22Rv1 (cell line): Measurements from ENCODE around the gene ACP5.
"Not testable (repeated sequence)": the region's sequence is repeated elsewhere in the genome, so short reads cannot be mapped to it uniquely, and the experiment has no call there.

Source experiments
- H3K27ac ChIP-seq: fragments of 450-650 bp; 2 replicates; pipeline ENCODE4 v1.5.1; 2017
- CTCF ChIP-seq: fragments of 450-650 bp; IDR thresholded peaks from 2 replicates; pipeline ENCODE4 v1.5.1; 2017; ENCODE audit warnings: mild to moderate bottlenecking
- ZFX ChIP-seq: fragments of 450-650 bp; IDR thresholded peaks from 2 replicates; pipeline ENCODE4 v1.6.1; 2017; ENCODE audit warnings: antibody characterized with exemption, borderline replicate concordance

Gene ACP5

GRCh38 chr19:11576227-11576626, 1.2 kb downstream of the ACP5 start:
- H3K27ac ChIP-seq: no peak overlapping the region
- TF ChIP-seq ZFX (no peak), CTCF (no peak)

- TF ChIP-seq CTCF (no peak), ZFX (no peak)
Measured at GRCh38 chr19:11574689-11575088, 2.8 kb downstream of the ACP5 start.

GRCh38 chr19:11573763-11574162, 3.7 kb downstream of the ACP5 start:
- H3K27ac ChIP-seq: not testable (repeated sequence)

More at GRCh38 chr19:11574689-11575088, 2.8 kb downstream of the ACP5 start:
- H3K27ac ChIP-seq: no peak overlapping the region

- not testable (repeated sequence) for H3K27ac ChIP-seq
Measured at GRCh38 chr19:11573354-11573753, 4.1 kb downstream of the ACP5 start.

GRCh38 chr19:11570039-11570462, 7.4 kb downstream of the ACP5 start:
- TF ChIP-seq ZFX (no peak), CTCF (no peak)
- no peak overlapping the region for H3K27ac ChIP-seq

- no peak for TF ChIP-seq CTCF
- TF ChIP-seq ZFX: no peak
- H3K27ac ChIP-seq: no peak overlapping the region
Measured at GRCh38 chr19:11566164-11566563, 11.3 kb downstream of the ACP5 start.

- H3K27ac ChIP-seq: not testable (repeated sequence)
Measured at GRCh38 chr19:11565649-11565980, 11.8 kb downstream of the ACP5 start.

- H3K27ac ChIP-seq: not testable (repeated sequence)
Measured at GRCh38 chr19:11564082-11564807, 13.2 kb downstream of the ACP5 start.

- no peak overlapping the region for H3K27ac ChIP-seq
- TF ChIP-seq CTCF (no peak), ZFX (no peak)
Measured at GRCh38 chr19:11563532-11563931, 13.9 kb downstream of the ACP5 start.
